HepG2 (cell line): ENCODE measurements around the gene CPNE4. TPM values are rescaled to one million over a fixed set of nuclear protein-coding genes. Genes with fewer than 3 reads are reported as not detected.

Source experiments
- ATAC-seq: fragments of 200-7000 bp; cut with Tn5 transposase; 3 replicates; pipeline ENCODE4 v1.9.1; 2020; ENCODE audit warnings: mild to moderate bottlenecking, moderate library complexity
- BruUV-seq: library from RNA; stranded (reverse); fragments of 400-500 nt; replicated peaks from 2 replicates; lab custom pipeline; 2021; lab: Mats Ljungman, UMichigan
- CTCF ChIA-PET: fragments of 300-600 bp; formaldehyde crosslinking; extraction: SDS; loops from one replicate; lab custom pipeline; 2021; ENCODE audit warnings: low total read pairs, inconsistent platforms, low intra/inter-chr PET ratio; lab: Yijun Ruan, JAX
- POLR2A ChIA-PET: fragments of 350-600 bp; sonication (Branson Sonifier 250); formaldehyde crosslinking; loops from one replicate; lab custom pipeline; 2020; ENCODE audit warnings: antibody characterized with exemption, inconsistent platforms; lab: Yijun Ruan, JAX
- DNase-seq: peaks from one replicate; pipeline ENCODE4 v3.0.0-alpha.2; 2015; ENCODE audit warnings: low spot score
- FAIRE-seq: peaks from 3 replicates; lab custom pipeline; 2011; peaks lifted over from hg19 to GRCh38; lab: Jason Lieb, UNC
- H2AFZ ChIP-seq: one replicate; pipeline ENCODE4 v1.6.1; 2011; ENCODE audit warnings: low read length, inconsistent platforms
- H3K27ac ChIP-seq: fragments of 300-600 bp; 3 replicates; pipeline ENCODE4 v1.8.0; 2011; ENCODE audit warnings: mixed run types, mild to moderate bottlenecking, mixed read lengths, low read length, inconsistent platforms; ENCODE audit not compliant: insufficient read depth; ENCODE audit errors: extremely low read length
- H3K27me3 ChIP-seq, 2 experiments: fragments of 200-600 bp in 1 of 2; 2 replicates in 1 of 2; 3 replicates in 1 of 2; pipeline versions ENCODE4 v1.6.0 to v1.8.0; 2011; ENCODE audit warnings: low read length in 2 of 2, mild to moderate bottlenecking in 2 of 2, moderate library complexity in 2 of 2, inconsistent platforms in 1 of 2; ENCODE audit not compliant: insufficient read depth in 2 of 2, control insufficient read depth in 1 of 2
- H3K36me3 ChIP-seq, 2 experiments: fragments of 200-600 bp in 1 of 2; replicated peaks in 1 of 2; 2 replicates in 1 of 2; 3 replicates in 1 of 2; pipeline versions ENCODE4 v1.5.1 to v1.8.0; 2011; ENCODE audit warnings: low read length in 2 of 2, inconsistent platforms in 1 of 2; ENCODE audit not compliant: insufficient read depth in 2 of 2, control insufficient read depth in 1 of 2
- H3K4me1 ChIP-seq: 2 replicates; pipeline ENCODE4 v1.5.1; 2012; ENCODE audit warnings: low read length, inconsistent platforms; ENCODE audit not compliant: insufficient read depth
- H3K4me2 ChIP-seq: 2 replicates; pipeline ENCODE4 v1.6.0; 2011; ENCODE audit warnings: low read depth, low read length, inconsistent platforms
- H3K4me3 ChIP-seq, 3 experiments: fragments of 200-600 bp in 1 of 3; sonication (generic), shearing (Covaris generic) in 1 of 3; replicated peaks in 1 of 3; 2 replicates each; pipeline ENCODE4 v1.5.1; 2011 to 2016; ENCODE audit warnings: low read length in 3 of 3, inconsistent platforms in 2 of 3, low read depth in 2 of 3, mild to moderate bottlenecking in 2 of 3, control low read depth in 1 of 3, mixed read lengths in 1 of 3; ENCODE audit not compliant: insufficient read depth in 1 of 3
- H3K79me2 ChIP-seq: one replicate; pipeline ENCODE4 v1.6.1; 2011; ENCODE audit warnings: low read length, inconsistent platforms; ENCODE audit not compliant: insufficient read depth
- H3K9ac ChIP-seq: 2 replicates; pipeline ENCODE4 v1.6.0; 2011; ENCODE audit warnings: mild to moderate bottlenecking, low read depth, low read length, inconsistent platforms; ENCODE audit not compliant: insufficient read depth
- H3K9me3 ChIP-seq: 2 replicates; pipeline ENCODE4 v1.5.1; 2012; ENCODE audit warnings: mild to moderate bottlenecking, low read length
- H4K20me1 ChIP-seq: 2 replicates; pipeline ENCODE4 v1.6.0; 2011; ENCODE audit warnings: inconsistent platforms, mild to moderate bottlenecking, low read length, moderate library complexity; ENCODE audit not compliant: insufficient read depth
- CREM ChIP-seq, 2 experiments: sonication (generic) in 1 of 2; formaldehyde crosslinking in 1 of 2; IDR thresholded peaks; 2 replicates each; pipeline versions ENCODE4 v1.4.0 to v1.6.1; 2016 to 2020; ENCODE audit warnings: antibody characterized with exemption in 1 of 2, mild to moderate bottlenecking in 1 of 2, missing genetic modification reagents in 1 of 2
- ELF4 ChIP-seq: sonication (generic); formaldehyde crosslinking; IDR thresholded peaks from 2 replicates; pipeline ENCODE4 v1.5.0; 2020; ENCODE audit warnings: missing genetic modification reagents, mild to moderate bottlenecking, moderate library complexity, borderline replicate concordance
- ETV5 ChIP-seq: IDR thresholded peaks from 2 replicates; pipeline ENCODE4 v1.6.1; 2018; ENCODE audit warnings: missing biosample characterization, missing genetic modification reagents, inconsistent platforms, borderline replicate concordance
- FOXO1 ChIP-seq: sonication (generic); formaldehyde crosslinking; IDR thresholded peaks from 2 replicates; pipeline ENCODE4 v1.4.0; 2020; ENCODE audit warnings: missing genetic modification reagents
- GRHL1 ChIP-seq: sonication (generic); formaldehyde crosslinking; conservative IDR thresholded peaks from 2 replicates; pipeline ENCODE4 v1.8.0; 2022; ENCODE audit warnings: missing genetic modification reagents
- HNRNPUL1 ChIP-seq: fragments of 200-400 bp; formaldehyde crosslinking; IDR thresholded peaks from 2 replicates; pipeline ENCODE4 v1.6.1; 2017; ENCODE audit warnings: low read depth, mild to moderate bottlenecking, low read length, moderate library complexity
- KMT2A ChIP-seq: sonication (generic); formaldehyde crosslinking; IDR thresholded peaks from 2 replicates; pipeline ENCODE4 v1.4.0; 2020; ENCODE audit warnings: missing genetic modification reagents
- NFKBIZ ChIP-seq: IDR thresholded peaks from 2 replicates; pipeline ENCODE4 v1.6.1; 2018; ENCODE audit warnings: missing genetic modification reagents, missing compliant biosample characterization
- NR1H2 ChIP-seq: sonication (generic); formaldehyde crosslinking; IDR thresholded peaks from 2 replicates; pipeline ENCODE4 v1.8.1; 2022; ENCODE audit warnings: low read depth, missing genetic modification reagents, borderline replicate concordance
- PRPF4 ChIP-seq: fragments of 200-400 bp; formaldehyde crosslinking; IDR thresholded peaks from 2 replicates; pipeline ENCODE4 v1.6.1; 2016; ENCODE audit warnings: low read length, low read depth; ENCODE audit not compliant: poor library complexity, severe bottlenecking
- RARG ChIP-seq: sonication (generic); formaldehyde crosslinking; IDR thresholded peaks from 2 replicates; pipeline ENCODE4 v1.4.0; 2020; ENCODE audit warnings: low read depth, mild to moderate bottlenecking, missing genetic modification reagents
- U2AF2 ChIP-seq: fragments of 200-400 bp; formaldehyde crosslinking; IDR thresholded peaks from 2 replicates; pipeline ENCODE4 v1.6.1; 2017; ENCODE audit warnings: low read depth, mild to moderate bottlenecking, low read length
- ZFP1 ChIP-seq: IDR thresholded peaks from 2 replicates; pipeline ENCODE4 v1.6.1; 2016
- ZNF121 ChIP-seq: sonication (generic); formaldehyde crosslinking; IDR thresholded peaks from 2 replicates; pipeline ENCODE4 v1.5.0; 2020; ENCODE audit warnings: mild to moderate bottlenecking, missing genetic modification reagents
- whole genome bisulfite sequencing: methylation state at CpG from one replicate; pipeline ENCODE4 v1.1.6; 2017; ENCODE audit warnings: low lambda C conversion rate; 5-methylcytosine and 5-hydroxymethylcytosine counted together
- in situ Hi-C: cut with HindIII; loops from 2 replicates; pipeline ENCODE4 v1.10.0; 2017; ENCODE audit warnings: low pct_unique_long_range_greater_than_20kb; ENCODE audit not compliant: extremely low pct_ligation_motif_present
- intact Hi-C: fragments of 100-400 bp; cut with micrococcal nuclease; formaldehyde crosslinking; loops from one replicate; pipeline ENCODE4 v1.10.0; 2022; ENCODE audit not compliant: unreplicated experiment
- polyA plus RNA-seq, 8 experiments: library from polyadenylated mRNA; depleted of rRNA in 3 of 8; stranded (reverse) in 7 of 8; unstranded in 1 of 8; fragments of >200 nt; fragmentation: Illumina TruSeq in 4 of 8; extraction: Trizol in 4 of 8; gene quantifications; 2 replicates each; pipeline versions ENCODE4 v1.2.1 to v1.2.3, GENCODE V29; 2011 to 2016; ENCODE audit warnings: low read depth in 4 of 8, missing spikeins in 1 of 8, mixed read lengths in 1 of 8; ENCODE audit not compliant: insufficient read depth in 1 of 8
- total RNA-seq, 5 experiments: library from RNA; depleted of rRNA; stranded (reverse); fragments of >200 nt; fragmentation: Illumina TruSeq; extraction: Trizol; gene quantifications; 2 replicates each; pipeline ENCODE4 v1.2.3, GENCODE V29; 2016; ENCODE audit warnings: low read depth in 1 of 5
- TF ChIP-seq, protein P1 (sequence below): sonication (generic); formaldehyde crosslinking; IDR thresholded peaks from 2 replicates; pipeline ENCODE4 v1.8.0; 2022; ENCODE audit warnings: mild to moderate bottlenecking, missing genetic modification reagents; ENCODE audit not compliant: insufficient replicate concordance
- TF ChIP-seq, protein P2 (sequence below): sonication (generic); formaldehyde crosslinking; IDR thresholded peaks from 2 replicates; pipeline ENCODE4 v1.4.0; 2020; ENCODE audit warnings: missing genetic modification reagents, mild to moderate bottlenecking, borderline replicate concordance

CPNE4 gene
- total and polyA plus RNA-seq, 2 of the 13 experiments (the other 11 are each of a cell fraction or from before 2014, with no cell fraction given): not detected

- TF ChIP-seq ETV5 (CRISPR knock-in tag): no peak
These were observed 62.3 kb downstream of the CPNE4 start (continued) for GRCh38 chr3:131972550-131972949.

DNA sequence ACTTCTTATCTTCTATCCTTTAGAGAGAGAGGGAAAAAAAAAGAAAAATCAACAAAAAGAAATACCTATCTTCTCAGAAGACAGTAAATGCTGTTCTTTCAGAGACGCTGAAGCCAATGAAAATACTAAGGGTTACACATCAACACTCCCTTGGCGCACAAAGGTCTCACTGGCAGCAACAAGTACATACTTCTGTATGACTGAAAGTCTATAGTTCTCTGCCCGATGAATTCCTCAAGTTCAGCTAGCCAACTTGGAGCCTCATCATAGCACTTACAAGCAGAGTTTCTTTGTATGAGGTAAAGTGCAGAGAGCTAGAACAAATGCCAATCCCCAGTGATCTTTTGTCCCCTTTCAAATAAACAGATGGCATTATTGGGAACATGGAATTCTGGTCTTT lies 62.7 kb downstream of the CPNE4 start:
- no peaks in the 10 kb centered on the region for H3K27me3 ChIP-seq
- DNase-seq: no peak
- no TSS peak for BruUV-seq
- intact Hi-C loops (no loop called here), in situ Hi-C loops (no loop called here)
- no peak overlapping the region for H3K27ac ChIP-seq
- no peak overlapping the region for H3K4me2 ChIP-seq
- ChIA-PET CTCF (no interaction called here), POLR2A (no interaction called here)
- no peak for ATAC-seq
- H3K9ac ChIP-seq: no peak overlapping the region
- 27% methylated on average over 3 of the region's 3 CpGs for WGBS
- H2AFZ ChIP-seq: no peak overlapping the region
- no peak for FAIRE-seq
- H3K4me3 ChIP-seq: no peak overlapping the region
- no peaks in the 10 kb centered on the region for H3K9me3 ChIP-seq
- no peaks in the 10 kb centered on the region for H3K4me1 ChIP-seq
- no peaks in the 10 kb centered on the region for H3K36me3 ChIP-seq
- H3K79me2 ChIP-seq: no peaks in the 10 kb centered on the region
- H4K20me1 ChIP-seq: no peaks in the 10 kb centered on the region
- TF ChIP-seq GRHL1 (CRISPR knock-in tag) (no peak), NFKBIZ (CRISPR knock-in tag) (no peak), ELF4 (no peak), U2AF2 (no peak), ZFP1 (CRISPR knock-in tag) (no peak), HNRNPUL1 (no peak), PRPF4 (no peak), FOXO1 (CRISPR knock-in tag) (no peak), KMT2A (CRISPR knock-in tag) (no peak), CREM (IDR thresholded peaks at IDR 0.05) (no peak), CREM (CRISPR knock-in tag; IDR thresholded peaks at IDR 0.05) (no peak), ZNF121 (CRISPR knock-in tag) (no peak), NR1H2 (CRISPR knock-in tag) (no peak), RARG (CRISPR knock-in tag) (no peak)
- TF ChIP-seq, protein P1, sequence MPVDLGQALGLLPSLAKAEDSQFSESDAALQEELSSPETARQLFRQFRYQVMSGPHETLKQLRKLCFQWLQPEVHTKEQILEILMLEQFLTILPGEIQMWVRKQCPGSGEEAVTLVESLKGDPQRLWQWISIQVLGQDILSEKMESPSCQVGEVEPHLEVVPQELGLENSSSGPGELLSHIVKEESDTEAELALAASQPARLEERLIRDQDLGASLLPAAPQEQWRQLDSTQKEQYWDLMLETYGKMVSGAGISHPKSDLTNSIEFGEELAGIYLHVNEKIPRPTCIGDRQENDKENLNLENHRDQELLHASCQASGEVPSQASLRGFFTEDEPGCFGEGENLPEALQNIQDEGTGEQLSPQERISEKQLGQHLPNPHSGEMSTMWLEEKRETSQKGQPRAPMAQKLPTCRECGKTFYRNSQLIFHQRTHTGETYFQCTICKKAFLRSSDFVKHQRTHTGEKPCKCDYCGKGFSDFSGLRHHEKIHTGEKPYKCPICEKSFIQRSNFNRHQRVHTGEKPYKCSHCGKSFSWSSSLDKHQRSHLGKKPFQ (CRISPR knock-in tag): no peak
- TF ChIP-seq, protein P2, sequence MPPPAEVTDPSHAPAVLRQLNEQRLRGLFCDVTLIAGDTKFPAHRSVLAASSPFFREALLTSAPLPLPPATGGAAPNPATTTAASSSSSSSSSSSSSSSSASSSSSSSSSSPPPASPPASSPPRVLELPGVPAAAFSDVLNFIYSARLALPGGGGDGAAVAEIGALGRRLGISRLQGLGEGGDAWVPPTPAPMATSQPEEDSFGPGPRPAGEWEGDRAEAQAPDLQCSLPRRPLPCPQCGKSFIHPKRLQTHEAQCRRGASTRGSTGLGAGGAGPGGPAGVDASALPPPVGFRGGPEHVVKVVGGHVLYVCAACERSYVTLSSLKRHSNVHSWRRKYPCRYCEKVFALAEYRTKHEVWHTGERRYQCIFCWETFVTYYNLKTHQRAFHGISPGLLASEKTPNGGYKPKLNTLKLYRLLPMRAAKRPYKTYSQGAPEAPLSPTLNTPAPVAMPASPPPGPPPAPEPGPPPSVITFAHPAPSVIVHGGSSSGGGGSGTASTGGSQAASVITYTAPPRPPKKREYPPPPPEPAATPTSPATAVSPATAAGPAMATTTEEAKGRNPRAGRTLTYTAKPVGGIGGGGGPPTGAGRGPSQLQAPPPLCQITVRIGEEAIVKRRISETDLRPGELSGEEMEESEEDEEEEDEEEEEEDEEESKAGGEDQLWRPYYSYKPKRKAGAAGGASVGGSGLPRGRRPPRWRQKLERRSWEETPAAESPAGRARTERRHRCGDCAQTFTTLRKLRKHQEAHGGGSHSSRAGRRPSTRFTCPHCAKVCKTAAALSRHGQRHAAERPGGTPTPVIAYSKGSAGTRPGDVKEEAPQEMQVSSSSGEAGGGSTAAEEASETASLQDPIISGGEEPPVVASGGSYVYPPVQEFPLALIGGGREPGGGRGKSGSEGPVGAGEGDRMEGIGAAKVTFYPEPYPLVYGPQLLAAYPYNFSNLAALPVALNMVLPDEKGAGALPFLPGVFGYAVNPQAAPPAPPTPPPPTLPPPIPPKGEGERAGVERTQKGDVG: no peak
